ENCODE measurements around the gene GNB2.

The GNB2 gene

DNA sequence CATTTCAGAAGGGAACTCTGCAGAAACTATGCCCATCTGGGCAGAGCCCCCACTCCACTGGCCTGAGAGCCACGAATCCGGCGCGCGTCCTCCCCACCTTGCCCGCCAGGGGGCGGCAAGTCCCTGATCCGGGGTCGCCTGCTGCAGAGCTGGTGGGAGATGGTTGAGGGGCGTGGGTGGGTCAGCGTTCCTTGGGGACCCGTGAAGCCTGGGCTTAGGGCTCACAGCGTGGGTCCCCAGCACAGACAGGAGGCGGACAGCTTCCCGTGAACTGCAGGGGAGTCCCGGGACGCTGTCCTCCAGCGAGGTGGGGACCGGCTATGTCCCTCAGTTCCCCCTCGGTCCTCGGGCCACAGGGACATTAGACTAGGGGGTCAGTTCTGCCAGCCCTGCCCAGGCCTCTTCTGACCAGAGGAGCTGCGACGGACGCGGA is 31.8 kb downstream of the GNB2 start:
- TF ChIP-seq, protein P1, sequence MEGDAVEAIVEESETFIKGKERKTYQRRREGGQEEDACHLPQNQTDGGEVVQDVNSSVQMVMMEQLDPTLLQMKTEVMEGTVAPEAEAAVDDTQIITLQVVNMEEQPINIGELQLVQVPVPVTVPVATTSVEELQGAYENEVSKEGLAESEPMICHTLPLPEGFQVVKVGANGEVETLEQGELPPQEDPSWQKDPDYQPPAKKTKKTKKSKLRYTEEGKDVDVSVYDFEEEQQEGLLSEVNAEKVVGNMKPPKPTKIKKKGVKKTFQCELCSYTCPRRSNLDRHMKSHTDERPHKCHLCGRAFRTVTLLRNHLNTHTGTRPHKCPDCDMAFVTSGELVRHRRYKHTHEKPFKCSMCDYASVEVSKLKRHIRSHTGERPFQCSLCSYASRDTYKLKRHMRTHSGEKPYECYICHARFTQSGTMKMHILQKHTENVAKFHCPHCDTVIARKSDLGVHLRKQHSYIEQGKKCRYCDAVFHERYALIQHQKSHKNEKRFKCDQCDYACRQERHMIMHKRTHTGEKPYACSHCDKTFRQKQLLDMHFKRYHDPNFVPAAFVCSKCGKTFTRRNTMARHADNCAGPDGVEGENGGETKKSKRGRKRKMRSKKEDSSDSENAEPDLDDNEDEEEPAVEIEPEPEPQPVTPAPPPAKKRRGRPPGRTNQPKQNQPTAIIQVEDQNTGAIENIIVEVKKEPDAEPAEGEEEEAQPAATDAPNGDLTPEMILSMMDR (IDR thresholded peaks at IDR 0.05; ENCODE audit: borderline replicate concordance, control extremely low read depth, extremely low read depth, insufficient read depth, missing control alignments) = peak; percentile 97
- in situ Hi-C loops (cut with MboI; ENCODE audit: low sequenced_read_pairs, unreplicated experiment) = no loop called here
- peak; percentile 89 for DNase-seq (ENCODE audit: low spot score)

DNA sequence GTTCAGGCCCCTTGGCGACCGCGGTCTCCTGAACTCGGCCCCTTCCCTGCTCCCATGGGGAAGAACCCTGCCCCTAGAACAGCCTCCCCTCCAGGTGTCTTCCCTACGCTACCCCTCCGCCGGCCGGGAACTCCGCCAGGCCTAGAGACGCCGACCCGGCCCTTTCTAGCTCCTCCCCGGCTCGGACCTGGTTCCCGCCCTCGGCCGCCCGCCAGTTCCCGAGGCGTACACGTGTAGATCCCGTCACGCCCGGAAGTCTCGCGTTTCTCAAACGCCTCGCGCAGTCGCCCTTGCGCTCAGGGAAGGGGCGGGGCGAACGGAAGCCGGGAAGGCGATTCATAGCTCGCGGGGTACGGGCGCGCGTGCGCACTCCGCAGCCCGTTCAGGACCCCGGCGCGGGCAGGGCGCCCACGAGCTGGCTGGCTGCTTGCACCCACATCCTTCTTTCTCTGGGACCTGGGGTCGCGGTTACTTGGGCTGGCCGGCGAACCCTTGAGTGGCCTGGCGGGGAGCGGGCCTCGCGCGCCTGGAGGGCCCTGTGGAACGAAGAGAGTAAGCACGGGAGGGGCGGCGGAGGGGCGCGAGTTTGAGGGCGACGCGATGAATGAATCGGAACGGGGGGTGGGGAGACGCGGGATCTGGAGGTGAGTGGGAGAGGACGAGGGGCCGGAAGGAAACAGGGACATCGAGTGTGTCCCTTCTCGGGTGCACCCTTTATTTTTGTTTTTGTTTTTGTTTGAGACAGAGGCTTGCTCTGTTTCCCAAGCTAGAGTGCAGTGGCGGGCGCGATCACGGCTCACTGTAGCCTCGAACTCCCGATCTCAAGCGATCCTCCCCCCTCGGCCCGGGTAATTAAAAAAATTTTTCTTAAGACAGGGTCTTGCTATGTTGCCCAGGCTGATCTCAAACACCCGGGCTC is 32.5 kb downstream of the GNB2 start, which contains the start of gene POP7:
Gene POP7, plus strand, starts transcription at position 369 of the 919 bp plus-strand sequence. CDS start 710 bp downstream, outside the sequence.
- peak; percentile 99 for DNase-seq (ENCODE audit: low spot score)
- TF ChIP-seq, protein P1 (IDR thresholded peaks at IDR 0.05; ENCODE audit: borderline replicate concordance, control extremely low read depth, extremely low read depth, insufficient read depth, missing control alignments) = no peak
- in situ Hi-C loops (cut with MboI; ENCODE audit: low sequenced_read_pairs, unreplicated experiment) = no loop called here

DNA sequence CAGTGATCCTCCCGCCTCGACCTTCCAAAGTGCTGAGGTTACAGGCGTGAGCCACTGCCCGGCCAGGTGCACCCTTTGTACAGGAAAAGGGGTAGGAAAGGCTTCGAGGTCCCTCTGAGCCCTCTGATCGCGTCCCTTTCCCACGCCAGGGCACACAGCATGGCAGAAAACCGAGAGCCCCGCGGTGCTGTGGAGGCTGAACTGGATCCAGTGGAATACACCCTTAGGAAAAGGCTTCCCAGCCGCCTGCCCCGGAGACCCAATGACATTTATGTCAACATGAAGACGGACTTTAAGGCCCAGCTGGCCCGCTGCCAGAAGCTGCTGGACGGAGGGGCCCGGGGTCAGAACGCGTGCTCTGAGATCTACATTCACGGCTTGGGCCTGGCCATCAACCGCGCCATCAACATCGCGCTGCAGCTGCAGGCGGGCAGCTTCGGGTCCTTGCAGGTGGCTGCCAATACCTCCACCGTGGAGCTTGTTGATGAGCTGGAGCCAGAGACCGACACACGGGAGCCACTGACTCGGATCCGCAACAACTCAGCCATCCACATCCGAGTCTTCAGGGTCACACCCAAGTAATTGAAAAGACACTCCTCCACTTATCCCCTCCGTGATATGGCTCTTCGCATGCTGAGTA is 33.3 kb downstream of the GNB2 start:
- TF ChIP-seq, protein P1 (IDR thresholded peaks at IDR 0.05; ENCODE audit: borderline replicate concordance, control extremely low read depth, extremely low read depth, insufficient read depth, missing control alignments) = no peak
- in situ Hi-C loops (cut with MboI; ENCODE audit: low sequenced_read_pairs, unreplicated experiment) = no loop called here
- DNase-seq (ENCODE audit: low spot score) = no peak

DNA sequence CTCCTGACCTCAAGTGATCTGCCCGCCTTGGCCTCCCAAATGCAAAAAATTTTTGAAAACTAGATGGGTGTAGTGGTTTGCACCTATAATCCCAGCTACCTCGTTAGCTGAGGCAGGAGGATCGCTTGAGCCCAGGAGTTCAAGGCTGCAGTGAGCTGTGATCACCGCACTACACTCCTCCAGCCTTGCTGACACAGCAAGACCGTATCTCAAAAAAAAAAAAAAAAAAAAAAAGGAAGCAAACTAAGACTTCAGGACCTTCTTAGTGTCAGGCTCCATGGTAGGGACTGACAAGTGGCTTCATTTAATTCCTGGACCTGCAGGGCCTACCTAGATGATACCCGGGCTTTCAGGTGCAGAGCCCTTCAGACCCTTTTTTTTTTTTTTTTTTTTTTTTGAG is 34.9 kb downstream of the GNB2 start:
- TF ChIP-seq, protein P1 (IDR thresholded peaks at IDR 0.05; ENCODE audit: borderline replicate concordance, control extremely low read depth, extremely low read depth, insufficient read depth, missing control alignments) = no peak
- in situ Hi-C loops (cut with MboI; ENCODE audit: low sequenced_read_pairs, unreplicated experiment) = no loop called here
- DNase-seq (ENCODE audit: low spot score) = no peak

DNA sequence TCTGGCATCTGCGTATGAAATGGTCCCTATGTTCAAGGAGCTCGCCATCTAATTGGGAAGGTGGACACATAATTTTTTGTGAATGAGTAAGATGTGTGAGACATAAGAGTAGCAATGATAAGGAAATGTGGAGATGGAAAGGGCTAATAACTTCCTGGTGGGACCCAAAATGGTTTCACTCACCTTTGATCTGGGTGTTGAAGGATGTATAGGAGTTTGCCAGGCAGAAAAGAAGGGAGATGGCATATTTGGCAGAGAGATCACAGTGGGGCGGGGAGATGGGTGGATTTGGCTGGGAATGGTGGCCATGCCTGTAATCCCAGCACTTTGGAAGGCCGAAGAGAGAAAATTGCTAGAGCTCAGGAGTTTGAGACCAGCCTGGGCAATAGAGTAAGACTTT is 36.9 kb downstream of the GNB2 start:
- in situ Hi-C loops (cut with MboI; ENCODE audit: low sequenced_read_pairs, unreplicated experiment) = no loop called here
- TF ChIP-seq, protein P1 (IDR thresholded peaks at IDR 0.05; ENCODE audit: borderline replicate concordance, control extremely low read depth, extremely low read depth, insufficient read depth, missing control alignments) = no peak
- DNase-seq (ENCODE audit: low spot score) = no peak

DNA sequence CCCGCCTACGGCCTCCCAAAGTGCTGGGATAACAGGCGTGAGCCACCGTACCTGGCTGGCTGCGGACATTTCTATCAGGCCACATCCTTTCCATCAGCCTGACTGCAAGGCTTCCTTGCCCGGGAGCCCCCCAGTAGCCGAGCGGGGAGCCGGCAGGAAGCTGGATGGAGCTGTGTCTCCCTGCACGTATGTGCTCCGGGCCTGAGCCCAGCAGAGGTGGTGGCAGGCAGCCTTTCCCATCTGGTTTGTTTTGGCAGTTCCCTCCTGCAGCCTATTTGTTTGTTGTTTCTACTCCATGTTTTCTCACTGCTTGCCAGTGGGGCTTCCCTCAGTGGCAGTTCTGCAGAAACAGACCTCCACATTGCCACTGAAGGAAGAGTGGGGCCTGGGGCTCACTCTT is 37.8 kb downstream of the GNB2 start:
- in situ Hi-C loops (cut with MboI; ENCODE audit: low sequenced_read_pairs, unreplicated experiment) = no loop called here
- TF ChIP-seq, protein P1 (IDR thresholded peaks at IDR 0.05; ENCODE audit: borderline replicate concordance, control extremely low read depth, extremely low read depth, insufficient read depth, missing control alignments) = no peak
- DNase-seq (ENCODE audit: low spot score) = no peak

Data from GM13976 (cell line).